GM19043 (cell line): ENCODE measurements around the gene CCDC39.
"Not testable (repeated sequence)": the region's sequence is repeated elsewhere in the genome, so short reads cannot be mapped to it uniquely, and the experiment has no call there.

Source experiments
- ATAC-seq: cut with Tn5 transposase; IDR thresholded peaks from one replicate; pipeline ENCODE4 v1.9.1; 2021; ENCODE audit warnings: low read depth; ENCODE audit not compliant: unreplicated experiment

Gene CCDC39

DNA sequence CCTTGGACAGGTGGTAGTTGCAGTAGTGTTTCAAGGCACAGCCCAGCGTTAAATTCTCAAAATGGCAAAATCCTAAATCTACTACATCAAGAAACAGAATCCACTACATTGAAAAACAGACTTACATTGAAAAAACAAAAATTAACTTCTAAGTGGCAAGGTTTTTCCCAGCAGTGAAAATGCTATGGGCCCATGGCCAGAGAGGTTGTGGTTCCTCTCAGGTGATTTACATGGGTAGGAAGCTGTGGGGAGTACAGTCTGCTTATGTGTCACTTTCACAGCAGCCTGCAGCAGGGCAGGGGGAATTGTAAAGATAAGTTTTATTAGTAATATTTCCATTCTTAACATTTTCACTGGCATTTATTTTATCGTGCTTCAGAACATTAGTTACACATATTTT lies 52.4 kb downstream of the CCDC39 start:
- peak; percentile 92 for ATAC-seq

DNA sequence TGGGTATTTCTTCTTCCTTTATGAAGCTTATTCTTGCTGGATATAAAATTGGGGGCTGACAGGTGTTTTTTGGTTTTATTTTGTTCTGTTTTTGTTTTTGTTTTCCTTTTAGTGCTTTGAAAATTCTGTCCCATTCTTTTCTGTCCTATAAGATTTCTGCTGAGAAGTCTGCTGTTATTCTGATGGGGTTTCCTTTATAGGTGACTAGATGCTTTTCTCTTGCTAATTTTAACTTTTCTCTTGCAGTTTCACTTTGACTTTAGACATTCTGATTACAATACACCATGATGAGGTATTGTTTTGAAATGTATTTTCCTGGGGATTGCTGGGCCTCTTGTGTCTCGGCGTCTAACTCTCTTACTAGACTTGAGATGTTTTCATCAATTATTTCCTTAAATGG lies 54.6 kb downstream of the CCDC39 start:
- peak; percentile 47 for ATAC-seq

DNA sequence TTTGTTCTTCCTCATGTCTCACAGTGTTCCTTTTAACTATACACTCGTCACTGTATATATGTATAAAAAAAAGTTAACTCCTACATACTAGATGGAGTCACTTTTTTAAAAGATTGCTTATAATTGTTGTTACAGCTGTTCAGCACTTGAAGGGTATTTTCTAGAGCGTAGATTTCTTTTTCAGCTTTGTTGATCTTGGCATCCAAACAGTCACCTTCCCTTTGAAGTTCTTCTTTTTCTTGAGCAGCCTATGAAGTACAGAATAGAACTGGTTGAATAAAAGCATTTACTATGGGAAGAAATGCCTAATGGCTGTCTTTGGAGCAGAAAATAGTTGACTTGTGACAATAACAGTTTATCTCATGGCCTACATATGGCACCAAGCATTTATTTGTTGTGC lies 59.6 kb downstream of the CCDC39 start:
- ATAC-seq = no peak

DNA sequence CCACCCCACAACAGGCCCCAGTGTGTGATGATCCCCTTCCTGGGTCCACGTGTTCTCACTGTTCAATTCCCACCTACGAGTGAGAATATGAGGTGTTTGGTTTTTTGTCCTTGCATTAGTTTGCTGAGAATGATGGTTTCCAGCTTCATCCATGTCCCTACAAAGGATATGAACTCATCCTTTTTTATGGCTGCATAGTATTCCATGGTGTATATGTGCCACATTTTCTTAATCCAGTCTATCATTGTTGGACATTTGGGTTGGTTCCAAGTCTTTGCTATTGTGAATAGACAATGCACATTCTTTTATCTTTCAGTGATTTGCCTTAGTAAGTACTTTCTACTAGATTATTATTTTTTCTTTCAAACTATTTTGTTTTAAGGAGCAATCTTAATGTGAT lies 60.7 kb downstream of the CCDC39 start:
- ATAC-seq = not testable (repeated sequence)

DNA sequence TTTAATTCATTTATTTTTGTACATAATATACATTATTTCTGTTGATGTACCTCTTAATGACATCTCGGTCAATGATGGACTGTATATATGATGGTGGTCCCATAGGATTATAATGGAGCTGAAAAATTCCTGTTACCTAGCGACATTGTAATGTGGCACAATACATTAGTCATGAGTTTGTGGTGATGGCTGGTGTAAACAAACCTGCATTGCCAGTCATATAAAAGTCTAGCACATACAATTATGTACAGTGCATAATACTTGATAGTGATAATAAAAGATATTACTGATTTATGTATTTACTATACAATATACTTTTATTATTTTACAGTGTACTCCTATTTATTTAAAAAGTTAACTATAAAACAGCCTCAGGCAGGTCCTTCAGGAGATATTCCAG lies 62.2 kb downstream of the CCDC39 start:
- no peak for ATAC-seq

DNA sequence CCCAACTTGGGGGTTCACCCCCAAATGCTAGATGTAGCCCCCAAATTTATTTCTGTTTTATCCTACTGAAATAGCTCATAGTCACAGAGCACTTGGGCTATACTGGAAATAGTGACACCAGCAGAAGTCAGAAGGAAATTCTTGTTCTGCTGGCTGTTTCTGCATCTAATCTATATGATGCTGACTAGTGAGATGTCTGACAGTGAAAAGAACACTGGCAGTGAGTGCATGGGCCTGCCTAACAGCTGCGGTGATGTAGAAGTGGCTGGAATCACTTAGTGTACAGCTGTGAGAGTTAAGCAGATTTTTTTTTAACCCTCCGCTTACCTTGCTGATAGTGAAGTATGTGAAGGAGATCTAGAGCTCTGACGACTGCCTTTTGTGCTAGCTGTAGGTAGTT lies 63.3 kb downstream of the CCDC39 start:
- ATAC-seq = no peak

DNA sequence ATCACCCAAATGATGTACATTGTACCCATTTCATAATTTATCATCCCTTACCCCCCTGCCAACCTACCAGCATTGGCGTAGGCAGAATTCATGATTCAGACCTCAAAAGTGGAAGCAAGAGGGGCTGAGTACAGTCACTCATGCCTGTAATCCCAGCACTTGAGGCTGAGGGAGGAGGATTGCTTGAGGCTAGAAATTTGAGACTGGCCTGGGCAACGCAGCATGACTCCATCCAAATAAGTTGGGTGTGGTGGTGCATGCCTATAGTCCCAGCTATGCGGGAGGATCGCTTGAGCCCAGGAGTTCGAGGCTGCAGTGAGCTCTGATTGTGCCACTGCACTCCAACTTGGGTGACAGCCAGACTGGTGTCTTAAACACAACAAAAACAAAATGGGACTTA lies 66.9 kb downstream of the CCDC39 start:
- no peak for ATAC-seq

DNA sequence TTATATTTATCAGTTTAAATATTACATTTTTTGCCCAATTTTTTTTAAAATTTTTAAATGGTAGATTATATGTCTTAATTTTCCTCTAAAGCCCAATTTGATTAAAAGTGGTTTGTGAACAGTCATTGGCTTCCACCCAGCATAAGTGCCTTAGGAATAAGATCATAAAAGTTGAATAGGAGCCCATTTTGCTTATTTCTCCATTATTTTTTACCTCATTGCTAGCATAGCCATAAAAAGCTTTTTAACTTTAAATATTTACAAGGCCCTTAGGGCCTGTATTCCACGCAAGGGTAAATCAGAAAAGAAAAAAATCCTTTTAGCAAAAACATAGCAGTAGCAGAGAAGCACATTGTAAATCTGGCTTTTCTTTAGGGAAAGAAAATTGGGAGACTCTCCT lies 68.3 kb downstream of the CCDC39 start:
- no peak for ATAC-seq

DNA sequence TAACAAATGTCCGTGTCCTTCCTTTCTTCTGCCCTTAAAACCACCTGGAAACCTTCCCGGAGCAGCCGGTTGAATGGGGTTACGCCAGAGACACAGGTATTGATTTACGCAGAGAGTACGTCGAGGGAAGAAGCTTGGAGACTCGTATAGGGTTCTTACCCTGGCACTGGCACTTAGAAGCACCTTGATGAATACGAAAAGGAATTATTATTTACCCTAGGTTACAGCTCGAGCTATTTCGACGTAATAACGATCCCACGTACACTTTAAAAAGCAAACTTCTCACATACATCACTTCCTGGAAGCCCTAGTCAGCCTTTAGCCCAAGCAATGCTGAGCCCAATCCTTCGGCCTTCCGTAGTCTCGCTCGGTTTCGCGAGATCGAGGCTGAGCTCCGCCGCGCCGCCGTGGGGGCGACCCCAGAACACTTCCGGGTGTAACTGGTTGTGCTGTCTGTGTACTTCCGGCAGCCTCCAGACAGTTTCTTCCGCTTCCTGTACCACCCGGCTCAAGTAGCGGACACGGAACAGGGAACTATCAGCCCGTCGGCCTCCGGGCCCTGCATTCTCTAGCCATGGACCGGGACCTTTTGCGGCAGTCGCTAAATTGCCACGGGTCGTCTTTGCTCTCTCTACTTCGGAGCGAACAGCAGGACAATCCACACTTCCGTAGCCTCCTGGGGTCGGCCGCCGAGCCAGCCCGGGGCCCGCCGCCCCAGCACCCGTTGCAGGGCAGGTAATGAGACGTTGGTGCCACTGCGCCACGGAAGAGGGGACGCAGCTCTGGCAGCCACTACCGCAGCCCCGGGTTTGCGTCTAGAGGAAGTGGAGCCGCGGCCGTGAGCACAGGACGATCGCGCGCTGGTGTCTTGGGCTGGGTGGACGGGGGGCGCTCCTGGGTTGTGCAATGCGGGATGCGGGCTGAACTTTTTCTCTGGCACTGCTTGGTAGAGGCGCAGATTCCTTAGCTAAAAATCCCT lies 77.3 kb downstream of the CCDC39 start, which contains the start of gene TTC14:
TTC14 (plus strand) TSS at position 476 of the 979 bp plus-strand sequence; CDS start at position 575, 99 bp downstream.
- peak; percentile 95 for ATAC-seq

DNA sequence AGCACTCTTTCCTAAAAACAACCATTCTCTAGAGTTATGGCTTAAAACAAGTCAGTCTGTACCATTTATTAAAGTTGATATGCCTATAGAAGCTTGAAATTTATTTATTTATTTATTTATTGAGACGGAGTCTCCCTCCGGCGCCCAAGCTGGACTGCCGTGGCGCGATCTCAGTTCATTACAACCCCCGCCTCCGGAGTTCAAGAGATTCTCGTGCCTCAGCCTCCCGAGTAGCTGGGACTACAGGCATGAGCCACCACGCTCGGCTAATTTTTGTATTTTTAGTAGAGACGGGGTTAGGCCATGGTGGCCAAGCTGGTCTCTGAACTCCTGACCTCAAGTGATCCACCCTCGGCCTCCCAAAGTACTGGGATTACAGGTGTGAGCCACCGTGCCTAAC lies 78.8 kb downstream of the CCDC39 start:
- no peak for ATAC-seq

DNA sequence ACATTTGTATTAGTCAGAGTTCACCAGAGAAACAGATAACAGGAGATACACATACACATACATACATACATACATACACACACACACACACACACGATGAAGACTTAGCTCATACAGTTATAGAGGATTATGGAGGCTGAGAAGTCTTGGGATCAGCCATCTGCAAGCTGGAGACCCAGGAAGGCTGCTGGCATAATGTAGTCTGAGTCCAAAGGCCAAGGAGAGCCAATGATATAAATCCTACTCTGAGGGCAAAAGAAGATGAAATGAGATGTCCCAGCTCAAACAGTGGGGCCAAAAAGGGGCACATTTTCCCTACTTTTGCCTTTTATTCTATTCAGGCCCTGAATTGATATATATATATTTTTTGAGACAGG lies 83.7 kb downstream of the CCDC39 start:
- no peak for ATAC-seq

DNA sequence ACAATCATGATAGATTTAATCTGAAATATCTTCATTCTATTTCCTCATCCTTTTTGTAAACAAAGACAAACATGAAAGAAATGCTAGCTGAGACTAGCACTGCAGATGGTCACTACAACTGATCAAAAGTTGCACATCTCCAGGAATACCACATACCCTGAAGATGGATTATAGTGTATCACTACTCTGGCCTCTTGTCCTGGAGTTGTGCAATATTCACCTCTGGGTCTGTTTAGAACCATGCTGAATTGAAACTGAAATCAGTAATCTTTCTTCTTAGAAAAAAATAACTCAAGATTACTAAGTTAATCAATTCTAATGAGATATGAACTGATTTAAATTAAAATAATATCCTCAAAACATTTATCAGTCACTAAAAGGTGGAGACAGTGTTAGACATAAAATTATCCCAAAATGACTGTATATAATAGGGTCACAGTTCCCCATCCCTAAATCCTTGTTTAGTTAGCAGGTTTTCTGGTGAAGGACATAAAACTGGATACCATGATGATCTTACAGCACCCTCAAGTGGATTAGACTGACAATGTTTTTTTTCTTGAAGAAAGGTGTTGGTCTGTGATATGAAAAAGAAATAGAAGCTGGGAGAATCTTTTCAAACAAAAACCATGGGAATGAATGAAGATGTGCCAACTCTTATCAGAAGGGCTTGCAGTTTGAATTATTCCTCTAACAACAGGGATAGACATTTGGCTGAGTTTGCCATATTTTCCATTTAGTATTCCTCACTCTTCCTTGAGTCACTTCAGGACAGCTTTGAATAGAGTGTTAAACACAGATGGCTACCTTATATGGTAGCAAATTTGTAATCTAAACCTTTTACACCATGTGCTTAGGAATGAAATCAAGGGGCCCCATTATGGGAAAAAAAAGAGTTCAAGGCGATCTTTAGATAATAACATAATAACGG lies 84.4 kb downstream of the CCDC39 start:
- peak; percentile 79 for ATAC-seq

DNA sequence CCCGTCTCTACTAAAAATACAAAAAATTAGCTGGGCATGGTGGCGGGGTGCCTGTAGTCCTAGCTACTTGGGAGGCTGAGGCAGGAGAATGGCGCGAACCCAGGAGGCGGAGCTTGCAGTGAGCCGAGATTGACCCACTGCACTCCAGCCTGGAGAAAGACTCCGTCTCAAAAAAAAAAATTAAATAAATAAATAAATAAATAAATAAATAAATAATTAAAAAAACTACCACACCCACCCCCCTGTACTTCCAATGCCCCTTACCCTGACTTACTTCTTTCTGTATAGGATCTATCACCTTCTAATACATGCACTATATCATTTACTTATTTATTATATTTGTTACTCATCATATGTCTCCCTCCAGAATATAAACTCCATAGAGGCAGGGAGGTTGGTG lies 85.7 kb downstream of the CCDC39 start:
- ATAC-seq = not testable (repeated sequence)

DNA sequence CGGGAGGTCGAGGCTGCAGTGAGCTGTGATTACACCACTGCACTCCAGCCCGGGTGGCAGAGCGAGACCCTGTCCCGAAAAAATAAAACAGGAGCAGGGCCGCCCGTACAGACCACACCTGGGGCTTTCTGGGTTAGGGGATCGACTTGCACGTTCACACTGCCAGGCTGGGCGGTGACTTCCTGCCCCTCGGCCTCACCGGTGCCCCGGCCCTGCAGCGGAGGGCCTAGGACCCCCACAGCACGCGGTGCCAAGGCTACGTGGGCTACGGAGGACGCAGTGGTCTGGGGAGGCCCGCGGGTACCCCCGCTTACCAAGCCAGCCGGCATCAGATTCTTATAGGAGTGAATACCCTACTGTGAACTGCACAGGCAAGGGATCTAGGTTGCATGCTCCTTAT lies 88.9 kb downstream of the CCDC39 start:
- ATAC-seq = no peak

DNA sequence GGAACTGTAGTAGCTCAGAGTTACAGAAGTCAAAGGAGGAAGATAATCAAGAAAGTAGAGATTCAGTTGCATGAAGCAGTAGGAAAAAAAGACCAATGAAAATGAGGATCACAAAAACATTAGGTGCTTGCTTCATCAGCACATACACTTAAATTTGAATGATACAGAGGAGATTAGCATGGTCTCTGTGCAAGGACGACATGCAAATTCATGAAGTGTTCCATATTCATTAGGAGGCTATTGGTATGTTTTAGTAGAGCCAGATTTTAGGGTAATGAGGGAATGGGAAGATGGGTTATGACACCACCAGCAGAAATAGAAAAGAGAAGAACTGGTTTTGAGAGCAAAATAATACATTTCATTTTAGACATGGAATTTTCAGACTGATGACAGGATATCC lies 98.4 kb downstream of the CCDC39 start:
- ATAC-seq = no peak

DNA sequence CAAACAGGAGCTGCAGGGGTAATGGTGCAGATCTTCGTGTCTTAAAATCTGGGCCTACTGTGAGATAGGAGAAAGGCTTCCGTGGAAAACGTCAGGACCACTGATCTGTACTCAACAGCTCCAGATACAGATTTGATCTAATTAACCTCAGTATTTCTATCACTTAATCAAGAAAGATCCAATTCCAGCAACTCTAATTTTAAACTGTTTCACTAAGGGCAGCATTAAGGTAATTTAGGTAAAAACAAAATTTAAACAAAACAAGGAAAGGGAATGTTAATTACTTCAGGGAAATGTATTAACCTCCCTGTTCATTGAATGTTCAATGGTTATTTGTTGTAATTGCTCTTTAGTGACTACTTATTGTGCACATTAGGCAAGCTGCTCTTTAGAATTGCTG lies 103.7 kb downstream of the CCDC39 start:
- no peak for ATAC-seq

DNA sequence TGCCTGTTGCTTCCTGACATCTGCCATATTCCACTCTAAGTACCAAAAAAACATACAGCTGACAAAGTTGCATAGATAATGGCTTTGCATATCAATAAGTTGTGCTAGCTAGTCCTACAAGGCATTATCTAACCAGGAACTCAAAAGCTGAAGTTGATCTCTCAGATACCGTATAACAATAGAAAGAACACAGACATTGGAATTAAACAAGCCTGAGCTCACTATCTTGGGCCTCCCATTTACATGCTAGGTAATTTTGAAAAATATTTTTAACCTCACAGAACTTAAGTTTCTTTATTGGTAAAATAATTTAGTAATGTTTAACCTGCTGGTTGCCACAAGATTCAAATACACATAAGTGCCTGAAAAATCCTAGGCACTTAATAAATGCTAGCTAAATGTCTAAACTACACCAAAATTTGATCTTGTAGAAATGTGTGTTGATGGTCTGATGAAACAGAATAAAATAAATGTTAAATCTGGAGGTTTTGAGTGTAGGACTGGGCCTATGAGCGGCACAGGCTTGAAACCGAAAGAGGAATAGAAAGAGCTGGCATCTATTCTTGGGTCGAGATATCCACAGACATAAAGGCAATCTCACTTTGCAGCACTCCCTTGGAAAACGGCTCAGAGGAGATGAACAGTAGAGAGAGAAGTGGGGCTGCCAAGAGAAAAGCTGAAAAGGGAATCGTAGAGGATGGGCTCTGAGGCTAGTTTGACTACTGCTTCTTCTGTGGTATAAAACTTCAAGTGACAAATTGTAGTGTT lies 107.3 kb downstream of the CCDC39 start:
- ATAC-seq = peak; percentile 83

DNA sequence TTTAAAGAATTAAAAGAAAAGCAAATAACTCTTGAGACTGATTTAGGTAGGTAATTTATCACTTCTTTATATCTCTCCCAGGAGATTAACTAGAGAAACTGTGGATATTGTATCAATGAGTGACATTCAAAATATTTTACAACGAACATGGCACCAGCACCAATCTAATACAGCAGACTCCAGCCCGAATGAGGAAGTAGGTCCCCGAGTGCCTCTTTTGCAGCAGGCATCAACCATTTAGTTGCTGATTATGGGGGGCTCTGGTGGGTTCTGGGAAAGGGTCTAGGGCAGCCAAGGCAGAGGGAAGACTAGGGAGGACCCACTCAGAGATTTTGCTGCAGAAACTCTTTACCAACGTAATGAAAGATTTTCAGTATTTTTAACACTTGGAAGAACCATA lies 109.1 kb downstream of the CCDC39 start:
- ATAC-seq = no peak

DNA sequence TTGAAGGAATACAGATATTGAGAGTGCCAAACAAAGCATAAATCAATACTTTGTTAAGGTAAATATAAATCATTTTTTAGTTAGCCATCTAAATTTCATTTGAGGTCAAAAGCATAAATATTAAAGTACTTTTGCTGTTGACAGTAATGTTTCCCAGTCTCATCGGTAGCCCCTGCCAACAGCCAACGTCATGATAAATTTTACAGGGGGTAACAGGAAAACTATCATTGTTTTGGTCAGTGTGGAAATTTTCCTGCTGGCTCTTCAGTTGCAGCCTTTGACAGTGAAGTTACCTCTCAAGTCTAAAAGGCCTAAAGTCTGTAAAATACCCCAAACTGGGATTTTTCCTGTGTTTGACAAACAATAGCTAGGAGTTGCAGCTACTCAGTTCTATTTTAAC lies 114.6 kb downstream of the CCDC39 start:
- ATAC-seq = no peak
